IPS-15b (cell line): ENCODE results near the gene DLL3.

ENCODE experiments used
- H3K27me3 ChIP-seq: one replicate; pipeline ENCODE4 v1.6.1; 2013; ENCODE audit warnings: low read length; ENCODE audit not compliant: control insufficient read depth, insufficient read depth
- H3K36me3 ChIP-seq: one replicate; pipeline ENCODE4 v1.6.1; 2013; ENCODE audit warnings: low read length; ENCODE audit not compliant: control insufficient read depth, insufficient read depth
- H3K4me1 ChIP-seq: one replicate; pipeline ENCODE4 v1.6.1; 2013; ENCODE audit warnings: mild to moderate bottlenecking, low read length; ENCODE audit not compliant: control insufficient read depth, insufficient read depth
- H3K4me3 ChIP-seq: one replicate; pipeline ENCODE4 v1.5.1; 2013; ENCODE audit warnings: low read depth, low read length
- H3K9ac ChIP-seq: one replicate; pipeline ENCODE4 v1.6.1; 2013; ENCODE audit warnings: low read depth, mild to moderate bottlenecking, low read length
- H3K9me3 ChIP-seq: one replicate; pipeline ENCODE4 v1.6.1; 2013; ENCODE audit warnings: mild to moderate bottlenecking, low read length; ENCODE audit not compliant: control insufficient read depth, insufficient read depth

The DLL3 gene

DNA sequence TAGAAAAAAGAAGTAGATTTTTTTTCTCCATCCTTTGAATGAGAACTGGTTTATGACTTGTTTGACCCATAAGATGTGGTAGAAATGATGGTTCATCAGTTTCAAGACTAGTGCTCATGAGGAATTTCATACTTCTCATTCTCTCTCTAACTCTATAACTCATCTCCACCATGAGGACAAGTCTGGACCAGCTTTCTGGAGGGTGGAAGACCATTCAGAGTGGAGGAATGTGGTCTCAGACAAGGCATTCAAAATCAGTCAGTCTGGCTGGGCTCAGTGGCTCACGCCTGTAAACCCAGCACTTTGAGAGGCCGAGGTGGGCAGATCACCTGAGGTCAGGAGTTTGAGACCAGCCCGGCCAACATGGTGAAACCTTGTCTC, 44.7 kb downstream of the DLL3 start:
- Histone ChIP-seq H3K36me3 (no peaks in the 10 kb centered on the region), H3K4me3 (no peak overlapping the region), H3K9me3 (no peaks in the 10 kb centered on the region), H3K4me1 (peaks cover 2% of the 10 kb centered on the region), H3K9ac (no peak overlapping the region), H3K27me3 (no peaks in the 10 kb centered on the region)

GRCh38 chr19:39544226-39544903, 45.6 kb downstream of the DLL3 start:
- Histone ChIP-seq H3K9ac (no peak overlapping the region), H3K4me3 (no peak overlapping the region), H3K27me3 (no peaks in the 10 kb centered on the region), H3K4me1 (no peaks in the 10 kb centered on the region), H3K9me3 (no peaks in the 10 kb centered on the region), H3K36me3 (no peaks in the 10 kb centered on the region)

DNA sequence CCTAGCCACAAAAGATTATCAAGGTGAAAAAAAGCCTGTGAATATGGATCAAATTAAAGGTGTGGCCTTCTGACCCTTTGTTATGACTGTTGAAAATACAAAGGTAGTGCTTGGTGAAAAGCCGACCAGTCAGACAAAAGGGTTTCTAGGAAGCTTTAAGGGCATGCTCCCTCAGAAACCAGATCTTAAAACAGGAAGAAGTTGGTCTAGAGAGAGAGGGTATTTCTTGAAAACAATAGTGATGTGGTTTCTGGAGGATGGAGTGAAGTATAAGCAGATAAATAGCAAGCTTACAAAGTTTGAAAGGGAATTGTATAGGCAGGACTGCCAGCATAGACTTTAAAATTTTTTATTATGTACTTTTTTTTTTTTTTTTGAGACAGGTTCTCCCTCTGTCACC, 46.2 kb downstream of the DLL3 start:
- no peaks in the 10 kb centered on the region for H3K4me1 ChIP-seq
- no peak overlapping the region for H3K4me3 ChIP-seq
- H3K36me3 ChIP-seq: no peaks in the 10 kb centered on the region
- no peaks in the 10 kb centered on the region for H3K9me3 ChIP-seq
- H3K9ac ChIP-seq: no peak overlapping the region
- no peaks in the 10 kb centered on the region for H3K27me3 ChIP-seq

GRCh38 chr19:39546599-39546998, 47.9 kb downstream of the DLL3 start:
- Histone ChIP-seq H3K4me3 (no peak overlapping the region), H3K27me3 (no peaks in the 10 kb centered on the region), H3K9ac (no peak overlapping the region), H3K9me3 (no peaks in the 10 kb centered on the region), H3K4me1 (no peaks in the 10 kb centered on the region), H3K36me3 (no peaks in the 10 kb centered on the region)

- Histone ChIP-seq H3K9ac (no peak overlapping the region), H3K36me3 (no peaks in the 10 kb centered on the region), H3K27me3 (no peaks in the 10 kb centered on the region), H3K4me1 (no peaks in the 10 kb centered on the region), H3K4me3 (no peak overlapping the region), H3K9me3 (no peaks in the 10 kb centered on the region)
These were observed 51.5 kb downstream of the DLL3 start for GRCh38 chr19:39550197-39550596.

DNA sequence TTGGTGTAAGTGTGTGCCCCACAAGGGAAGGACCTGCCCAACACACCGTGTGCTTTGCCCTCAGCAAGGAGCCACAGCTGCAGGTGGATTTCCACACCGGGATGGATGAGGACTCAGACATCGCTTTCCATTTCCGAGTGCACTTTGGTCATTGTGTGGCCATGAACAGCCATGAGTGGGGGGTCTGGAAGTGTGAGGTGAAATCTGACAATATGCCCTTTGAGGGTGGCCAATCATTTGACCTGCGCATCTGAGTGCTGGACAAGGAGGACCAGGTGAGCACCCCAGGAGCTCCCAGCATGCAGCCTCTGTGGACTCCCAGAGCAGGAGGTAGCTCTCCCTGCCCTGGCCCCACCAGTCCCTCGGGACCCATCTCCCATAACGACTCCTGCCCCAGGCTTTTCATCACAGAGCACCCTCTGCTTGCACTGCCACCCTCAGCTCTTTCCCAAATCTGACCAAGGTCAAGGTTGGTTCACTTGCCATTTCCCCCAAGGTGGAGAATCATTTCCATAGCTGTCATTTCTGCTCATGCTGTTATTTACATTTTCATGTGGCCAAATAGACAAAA, 54.4 kb downstream of the DLL3 start:
- Histone ChIP-seq H3K4me3 (no peak overlapping the region), H3K27me3 (no peaks in the 10 kb centered on the region), H3K9ac (no peak overlapping the region), H3K4me1 (no peaks in the 10 kb centered on the region), H3K36me3 (no peaks in the 10 kb centered on the region), H3K9me3 (no peaks in the 10 kb centered on the region)

DNA sequence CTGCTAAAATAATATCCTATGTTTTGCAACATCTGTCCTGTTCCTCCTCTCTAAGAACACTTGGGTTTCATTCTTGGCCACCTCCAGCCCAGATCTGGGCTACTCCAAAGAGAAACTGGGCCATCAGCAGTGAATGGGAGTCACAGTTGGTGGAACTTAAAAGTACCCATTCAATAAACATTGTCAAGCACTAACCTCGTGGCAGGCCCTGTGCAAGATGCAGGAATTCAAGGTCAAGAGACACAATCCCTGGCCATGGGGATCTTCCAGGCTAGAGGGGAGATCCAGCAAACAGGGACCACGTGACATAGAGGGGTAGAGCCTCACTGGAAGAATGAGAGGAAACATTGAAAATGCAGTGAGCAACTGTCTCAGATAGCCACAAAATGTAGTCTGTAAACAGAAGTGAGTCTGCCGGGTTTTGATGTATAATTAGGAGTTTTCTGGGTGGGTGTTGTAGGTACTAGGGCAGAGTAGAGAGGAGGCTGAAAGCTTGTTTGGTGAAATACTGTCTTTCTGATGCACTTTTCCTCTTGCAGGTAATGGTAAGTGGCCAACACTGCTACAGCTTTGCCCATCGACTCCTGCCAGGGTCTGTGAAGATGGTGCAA, 56.1 kb downstream of the DLL3 start:
- Histone ChIP-seq H3K27me3 (no peaks in the 10 kb centered on the region), H3K9me3 (no peaks in the 10 kb centered on the region), H3K9ac (no peak overlapping the region), H3K36me3 (no peaks in the 10 kb centered on the region), H3K4me1 (no peaks in the 10 kb centered on the region), H3K4me3 (no peak overlapping the region)

GRCh38 chr19:39555883-39556282, 57.1 kb downstream of the DLL3 start:
- H3K4me1 ChIP-seq: no peaks in the 10 kb centered on the region
- H3K4me3 ChIP-seq: no peak overlapping the region
- no peaks in the 10 kb centered on the region for H3K36me3 ChIP-seq
- H3K9ac ChIP-seq: no peak overlapping the region
- H3K27me3 ChIP-seq: no peaks in the 10 kb centered on the region
- H3K9me3 ChIP-seq: no peaks in the 10 kb centered on the region
